HepG2 (cell line): ENCODE data around the gene GRK5. TPM values are rescaled to one million over a fixed set of nuclear protein-coding genes. Genes with fewer than 3 reads are reported as not detected.

ENCODE experiments used
- ATAC-seq: fragments of 200-7000 bp; cut with Tn5 transposase; 3 replicates; pipeline ENCODE4 v1.9.1; 2020; ENCODE audit warnings: mild to moderate bottlenecking, moderate library complexity
- BruUV-seq: library from RNA; stranded (reverse); fragments of 400-500 nt; replicated peaks from 2 replicates; lab custom pipeline; 2021; lab: Mats Ljungman, UMichigan
- CTCF ChIA-PET: fragments of 300-600 bp; formaldehyde crosslinking; extraction: SDS; loops from one replicate; lab custom pipeline; 2021; ENCODE audit warnings: low total read pairs, inconsistent platforms, low intra/inter-chr PET ratio; lab: Yijun Ruan, JAX
- POLR2A ChIA-PET: fragments of 350-600 bp; sonication (Branson Sonifier 250); formaldehyde crosslinking; loops from one replicate; lab custom pipeline; 2020; ENCODE audit warnings: antibody characterized with exemption, inconsistent platforms; lab: Yijun Ruan, JAX
- DNase-seq: peaks from one replicate; pipeline ENCODE4 v3.0.0-alpha.2; 2015; ENCODE audit warnings: low spot score
- FAIRE-seq: peaks from 3 replicates; lab custom pipeline; 2011; peaks lifted over from hg19 to GRCh38; lab: Jason Lieb, UNC
- H2AFZ ChIP-seq: one replicate; pipeline ENCODE4 v1.6.1; 2011; ENCODE audit warnings: low read length, inconsistent platforms
- H3K27ac ChIP-seq: fragments of 300-600 bp; 3 replicates; pipeline ENCODE4 v1.8.0; 2011; ENCODE audit warnings: mixed run types, mild to moderate bottlenecking, mixed read lengths, low read length, inconsistent platforms; ENCODE audit not compliant: insufficient read depth; ENCODE audit errors: extremely low read length
- H3K27me3 ChIP-seq, 2 experiments: fragments of 200-600 bp in 1 of 2; 2 replicates in 1 of 2; 3 replicates in 1 of 2; pipeline versions ENCODE4 v1.6.0 to v1.8.0; 2011; ENCODE audit warnings: low read length in 2 of 2, mild to moderate bottlenecking in 2 of 2, moderate library complexity in 2 of 2, inconsistent platforms in 1 of 2; ENCODE audit not compliant: insufficient read depth in 2 of 2, control insufficient read depth in 1 of 2
- H3K36me3 ChIP-seq, 2 experiments: fragments of 200-600 bp in 1 of 2; replicated peaks in 1 of 2; 2 replicates in 1 of 2; 3 replicates in 1 of 2; pipeline versions ENCODE4 v1.5.1 to v1.8.0; 2011; ENCODE audit warnings: low read length in 2 of 2, inconsistent platforms in 1 of 2; ENCODE audit not compliant: insufficient read depth in 2 of 2, control insufficient read depth in 1 of 2
- H3K4me1 ChIP-seq: 2 replicates; pipeline ENCODE4 v1.5.1; 2012; ENCODE audit warnings: low read length, inconsistent platforms; ENCODE audit not compliant: insufficient read depth
- H3K4me2 ChIP-seq: 2 replicates; pipeline ENCODE4 v1.6.0; 2011; ENCODE audit warnings: low read depth, low read length, inconsistent platforms
- H3K4me3 ChIP-seq, 3 experiments: fragments of 200-600 bp in 1 of 3; sonication (generic), shearing (Covaris generic) in 1 of 3; replicated peaks in 1 of 3; 2 replicates each; pipeline ENCODE4 v1.5.1; 2011 to 2016; ENCODE audit warnings: low read length in 3 of 3, inconsistent platforms in 2 of 3, low read depth in 2 of 3, mild to moderate bottlenecking in 2 of 3, control low read depth in 1 of 3, mixed read lengths in 1 of 3; ENCODE audit not compliant: insufficient read depth in 1 of 3
- H3K79me2 ChIP-seq: one replicate; pipeline ENCODE4 v1.6.1; 2011; ENCODE audit warnings: low read length, inconsistent platforms; ENCODE audit not compliant: insufficient read depth
- H3K9ac ChIP-seq: 2 replicates; pipeline ENCODE4 v1.6.0; 2011; ENCODE audit warnings: mild to moderate bottlenecking, low read depth, low read length, inconsistent platforms; ENCODE audit not compliant: insufficient read depth
- H3K9me3 ChIP-seq: 2 replicates; pipeline ENCODE4 v1.5.1; 2012; ENCODE audit warnings: mild to moderate bottlenecking, low read length
- H4K20me1 ChIP-seq: 2 replicates; pipeline ENCODE4 v1.6.0; 2011; ENCODE audit warnings: inconsistent platforms, mild to moderate bottlenecking, low read length, moderate library complexity; ENCODE audit not compliant: insufficient read depth
- HMGA1 ChIP-seq: sonication (generic); formaldehyde crosslinking; conservative IDR thresholded peaks from 2 replicates; pipeline ENCODE4 v1.4.0; 2020; ENCODE audit warnings: missing genetic modification reagents
- JUNB ChIP-seq: sonication (generic); formaldehyde crosslinking; IDR thresholded peaks from 2 replicates; pipeline ENCODE4 v1.8.0; 2022; ENCODE audit warnings: missing genetic modification reagents, mild to moderate bottlenecking, borderline replicate concordance
- KDM2A ChIP-seq: sonication (generic); formaldehyde crosslinking; IDR thresholded peaks from 2 replicates; pipeline ENCODE4 v1.4.0; 2020; ENCODE audit warnings: low read depth, missing genetic modification reagents, borderline replicate concordance
- KLF16 ChIP-seq, 2 experiments: sonication (generic) in 1 of 2; formaldehyde crosslinking in 1 of 2; IDR thresholded peaks; 2 replicates each; pipeline versions ENCODE4 v1.6.1 to v1.8.0; 2016 to 2023; ENCODE audit warnings: missing genetic modification reagents in 2 of 2, missing compliant biosample characterization in 1 of 2
- NFIB ChIP-seq: sonication (generic); formaldehyde crosslinking; IDR thresholded peaks from 2 replicates; pipeline ENCODE4 v1.9.0; 2021; ENCODE audit warnings: missing genetic modification reagents, mild to moderate bottlenecking, borderline replicate concordance
- SMARCE1 ChIP-seq: fragments of 450-650 bp; IDR thresholded peaks from 2 replicates; pipeline ENCODE4 v1.6.1; 2017; ENCODE audit warnings: borderline replicate concordance
- TCF12 ChIP-seq, 2 experiments: fragments of 450-650 bp in 1 of 2; sonication (generic) in 1 of 2; formaldehyde crosslinking in 1 of 2; IDR thresholded peaks; 2 replicates each; pipeline versions ENCODE4 v1.6.1 to v1.8.0; 2017 to 2022; ENCODE audit warnings: antibody characterized with exemption in 1 of 2, mild to moderate bottlenecking in 1 of 2, missing genetic modification reagents in 1 of 2, moderate library complexity in 1 of 2
- ZNF232 ChIP-seq: sonication (generic); formaldehyde crosslinking; IDR thresholded peaks from 2 replicates; pipeline ENCODE4 v1.4.0; 2020; ENCODE audit warnings: missing genetic modification reagents, borderline replicate concordance
- ZNF766 ChIP-seq: sonication (generic); formaldehyde crosslinking; IDR thresholded peaks from 2 replicates; pipeline ENCODE4 v1.5.0; 2020; ENCODE audit warnings: missing genetic modification reagents, borderline replicate concordance
- ZNF800 ChIP-seq: sonication (generic); formaldehyde crosslinking; IDR thresholded peaks from 2 replicates; pipeline ENCODE4 v1.4.0; 2020; ENCODE audit warnings: missing genetic modification reagents
- WGBS: methylation state at CpG from one replicate; pipeline ENCODE4 v1.1.6; 2017; ENCODE audit warnings: low lambda C conversion rate; 5-methylcytosine and 5-hydroxymethylcytosine counted together
- in situ Hi-C: cut with HindIII; loops from 2 replicates; pipeline ENCODE4 v1.10.0; 2017; ENCODE audit warnings: low pct_unique_long_range_greater_than_20kb; ENCODE audit not compliant: extremely low pct_ligation_motif_present
- intact Hi-C: fragments of 100-400 bp; cut with micrococcal nuclease; formaldehyde crosslinking; loops from one replicate; pipeline ENCODE4 v1.10.0; 2022; ENCODE audit not compliant: unreplicated experiment
- polyA plus RNA-seq, 8 experiments: library from polyadenylated mRNA; depleted of rRNA in 3 of 8; stranded (reverse) in 7 of 8; unstranded in 1 of 8; fragments of >200 nt; fragmentation: Illumina TruSeq in 4 of 8; extraction: Trizol in 4 of 8; gene quantifications; 2 replicates each; pipeline versions ENCODE4 v1.2.1 to v1.2.3, GENCODE V29; 2011 to 2016; ENCODE audit warnings: low read depth in 4 of 8, missing spikeins in 1 of 8, mixed read lengths in 1 of 8; ENCODE audit not compliant: insufficient read depth in 1 of 8
- total RNA-seq, 5 experiments: library from RNA; depleted of rRNA; stranded (reverse); fragments of >200 nt; fragmentation: Illumina TruSeq; extraction: Trizol; gene quantifications; 2 replicates each; pipeline ENCODE4 v1.2.3, GENCODE V29; 2016; ENCODE audit warnings: low read depth in 1 of 5

GRK5 gene
- total and polyA plus RNA-seq, 2 of the 13 experiments (the other 11 are each of a cell fraction or from before 2014, with no cell fraction given) = 10.4 to 12.6 TPM

GRCh38 chr10:119396008-119396708 is 188.8 kb downstream of the GRK5 start:
- ATAC-seq = no peak

More at GRCh38 chr10:119396008-119396708, 188.8 kb downstream of the GRK5 start:
- H3K4me3 ChIP-seq = no peak overlapping the region
- no TSS peak for BruUV-seq
- in situ Hi-C loops = no loop called here
- no peak overlapping the region for H3K9ac ChIP-seq
- H3K4me1 ChIP-seq = peaks cover 8% of the 10 kb centered on the region
- no peak for FAIRE-seq
- no peaks in the 10 kb centered on the region for H3K27me3 ChIP-seq
- no peak overlapping the region for H3K4me2 ChIP-seq
- H3K27ac ChIP-seq = no peak overlapping the region
- intact Hi-C loops = no loop called here
- no peak for DNase-seq
- H4K20me1 ChIP-seq = no peaks in the 10 kb centered on the region
- H3K79me2 ChIP-seq = no peaks in the 10 kb centered on the region
- H2AFZ ChIP-seq = no peak overlapping the region
- TF ChIP-seq HMGA1 (CRISPR knock-in tag) (no peak), TCF12 (IDR thresholded peaks at IDR 0.05) (no peak), TCF12 (CRISPR knock-in tag; IDR thresholded peaks at IDR 0.05) (no peak), KLF16 (CRISPR knock-in tag; IDR thresholded peaks at IDR 0.05) (no peak), ZNF800 (CRISPR knock-in tag) (no peak), NFIB (CRISPR knock-in tag) (no peak), JUNB (CRISPR knock-in tag) (no peak), SMARCE1 (no peak), ZNF232 (CRISPR knock-in tag) (no peak), ZNF766 (CRISPR knock-in tag) (no peak), KDM2A (no peak)
- no peaks in the 10 kb centered on the region for H3K9me3 ChIP-seq
- peaks cover 4 to 16% of the 10 kb centered on the region in 2 experiments; a peak in 3 of 5 replicates for H3K36me3 ChIP-seq
- 97% methylated on average over 10 of the region's 10 CpGs for WGBS
- CTCF ChIA-PET = no interaction called here
- POLR2A ChIA-PET = no interaction called here
